GM18868 (cell line): Measurements from ENCODE around the gene RAG1.
A peak's percentile ranks its signal among the peaks of the same experiment; 100 is the strongest.

ENCODE experiments used
- ATAC-seq: cut with Tn5 transposase; IDR thresholded peaks from one replicate; pipeline ENCODE4 v1.9.1; 2021; ENCODE audit warnings: mild to moderate bottlenecking, moderate library complexity; ENCODE audit not compliant: unreplicated experiment

Gene RAG1

GRCh38 chr11:36588099-36588498 lies 20.3 kb downstream of the RAG1 start:
- ATAC-seq = no peak

- ATAC-seq = no peak
Measured at GRCh38 chr11:36590513-36590912, 22.7 kb downstream of the RAG1 start.

GRCh38 chr11:36591433-36591832 lies 23.6 kb downstream of the RAG1 start:
- no peak for ATAC-seq

GRCh38 chr11:36594316-36594989 lies 26.6 kb downstream of the RAG1 start, which contains the start of gene IFTAP:
Gene IFTAP (plus strand): TSS chr11:36594502. CDS start chr11:36610104, 15,602 bp downstream.
- ATAC-seq = peak; percentile 82

GRCh38 chr11:36596880-36597279 lies 29.1 kb downstream of the RAG1 start:
- ATAC-seq = no peak

GRCh38 chr11:36598051-36598450 lies 30.2 kb downstream of the RAG1 start, which contains the start of gene RAG2:
Gene RAG2 (minus strand): TSS chr11:36598236. CDS start chr11:36594168, 4,068 bp downstream.
- peak; percentile 28 for ATAC-seq

GRCh38 chr11:36600180-36600579 lies 32.4 kb downstream of the RAG1 start:
- ATAC-seq = no peak

- ATAC-seq = no peak
Measured at GRCh38 chr11:36601155-36601554, 33.3 kb downstream of the RAG1 start.

- ATAC-seq = no peak
Measured at GRCh38 chr11:36602135-36602534, 34.3 kb downstream of the RAG1 start.

GRCh38 chr11:36605221-36606216 lies 37.7 kb downstream of the RAG1 start:
- peak; percentile 66 for ATAC-seq

- no peak for ATAC-seq
Measured at GRCh38 chr11:36608491-36609199, 40.8 kb downstream of the RAG1 start.

GRCh38 chr11:36609383-36609782 lies 41.6 kb downstream of the RAG1 start:
- no peak for ATAC-seq

GRCh38 chr11:36615826-36616225 lies 48.0 kb downstream of the RAG1 start:
- ATAC-seq = no peak

- no peak for ATAC-seq
Measured at GRCh38 chr11:36617543-36618362, 49.9 kb downstream of the RAG1 start.

GRCh38 chr11:36618363-36619047 lies 50.7 kb downstream of the RAG1 start:
- ATAC-seq = no peak

GRCh38 chr11:36619502-36619901 lies 51.7 kb downstream of the RAG1 start:
- no peak for ATAC-seq

- ATAC-seq = no peak
Measured at GRCh38 chr11:36620246-36620645, 52.4 kb downstream of the RAG1 start.

- peak; percentile 75 for ATAC-seq
Measured at GRCh38 chr11:36622431-36623136, 54.8 kb downstream of the RAG1 start.

GRCh38 chr11:36623494-36623893 lies 55.7 kb downstream of the RAG1 start:
- ATAC-seq = no peak
